Globus pallidus (tissue), 1 donor: ENCODE data around the gene OR1J2.
"Not testable (repeated sequence)": the region's sequence is repeated elsewhere in the genome, so short reads cannot be mapped to it uniquely, and the experiment has no call there.

Experiments used
- DNase-seq: peaks from one replicate; pipeline ENCODE4 v3.0.0-alpha.2; 2015; ENCODE audit warnings: low spot score

Gene OR1J2

GRCh38 chr9:122510502-122510901 lies at the start of gene OR1J2:
OR1J2 (plus strand) TSS chr9:122510802; CDS start chr9:122510802, 0 bp downstream.
- no peak for DNase-seq

GRCh38 chr9:122463828-122464632 lies 46.6 kb upstream of the OR1J2 start:
- DNase-seq: no peak

GRCh38 chr9:122464633-122465567 lies 45.7 kb upstream of the OR1J2 start:
- peak; percentile 83 for DNase-seq

- no peak for DNase-seq
Measured at GRCh38 chr9:122466456-122466855, 44.1 kb upstream of the OR1J2 start.

GRCh38 chr9:122468735-122469134 lies 41.9 kb upstream of the OR1J2 start:
- no peak for DNase-seq

GRCh38 chr9:122474561-122474960 lies 36.0 kb upstream of the OR1J2 start:
- no peak for DNase-seq

- DNase-seq: no peak
Measured at GRCh38 chr9:122475717-122476116, 34.9 kb upstream of the OR1J2 start.

GRCh38 chr9:122477346-122477745 lies 33.3 kb upstream of the OR1J2 start:
- no peak for DNase-seq

GRCh38 chr9:122477826-122478225 lies 32.8 kb upstream of the OR1J2 start, which contains the start of gene OR1J1:
OR1J1 (minus strand) TSS chr9:122477926; CDS start chr9:122477926, 0 bp downstream.
- no peak for DNase-seq

GRCh38 chr9:122479062-122479461 lies 31.5 kb upstream of the OR1J2 start:
- no peak for DNase-seq

- peak; percentile 16 for DNase-seq
Measured at GRCh38 chr9:122498883-122499288, 11.7 kb upstream of the OR1J2 start.

GRCh38 chr9:122506964-122507363 lies 3.6 kb upstream of the OR1J2 start:
- no peak for DNase-seq

GRCh38 chr9:122518226-122518625 lies 7.6 kb downstream of the OR1J2 start:
- no peak for DNase-seq

- DNase-seq: no peak
Measured at GRCh38 chr9:122518841-122519240, 8.2 kb downstream of the OR1J2 start, which contains the start of gene OR1J4. OR1J4 (plus strand) TSS chr9:122519141; CDS start chr9:122519141, 0 bp downstream.

GRCh38 chr9:122519376-122519775 lies 8.8 kb downstream of the OR1J2 start:
- DNase-seq: no peak

- no peak for DNase-seq
Measured at GRCh38 chr9:122526602-122527001, 16.0 kb downstream of the OR1J2 start.

GRCh38 chr9:122527193-122527592 lies 16.6 kb downstream of the OR1J2 start, which contains the start of gene OR1N1:
OR1N1 (minus strand) TSS chr9:122527293; CDS start chr9:122527293, 0 bp downstream.
- DNase-seq: no peak

- DNase-seq: not testable (repeated sequence)
Measured at GRCh38 chr9:122531157-122531556, 20.6 kb downstream of the OR1J2 start.

GRCh38 chr9:122536134-122536533 lies 25.5 kb downstream of the OR1J2 start:
- DNase-seq: no peak

- not testable (repeated sequence) for DNase-seq
Measured at GRCh38 chr9:122537066-122537465, 26.5 kb downstream of the OR1J2 start.

- DNase-seq: no peak
Measured at GRCh38 chr9:122538757-122539156, 28.2 kb downstream of the OR1J2 start.

GRCh38 chr9:122546196-122546595 lies 35.6 kb downstream of the OR1J2 start:
- no peak for DNase-seq
